Activated CD4-positive, alpha-beta T cell treated with anti-CD3 and anti-CD28 coated beads, Interleukin-2, amount 10 ng/mL, durations not matched to agents 7 days and 5 days (primary cell): ENCODE results near the gene CALY. TPM values are rescaled to one million over a fixed set of nuclear protein-coding genes. Genes with fewer than 3 reads are reported as not detected.

Experiments used
- CTCF ChIA-PET: fragments of 350-600 bp; sonication (Branson Sonifier 250); formaldehyde crosslinking; loops from one replicate; lab custom pipeline; 2021; ENCODE audit warnings: antibody characterized with exemption; lab: Charles Lee
- POLR2A ChIA-PET: fragments of 350-600 bp; sonication (Branson Sonifier 250); formaldehyde crosslinking; loops from one replicate; lab custom pipeline; 2021; ENCODE audit warnings: antibody characterized with exemption; lab: Charles Lee
- DNase-seq: peaks from one replicate; pipeline ENCODE4 v3.0.0-alpha.2; 2020
- H3K27ac Mint-ChIP-seq: one replicate; pipeline ENCODE4 v1.8.0; 2021; ENCODE audit warnings: mild to moderate bottlenecking, moderate library complexity, mixed read lengths
- H3K27me3 Mint-ChIP-seq: one replicate; pipeline ENCODE4 v1.8.0; 2021; ENCODE audit warnings: mixed read lengths
- H3K36me3 Mint-ChIP-seq: one replicate; pipeline ENCODE4 v1.8.0; 2021; ENCODE audit warnings: low read depth, mixed read lengths
- H3K4me1 Mint-ChIP-seq: one replicate; pipeline ENCODE4 v1.8.0; 2021; ENCODE audit warnings: mixed read lengths
- H3K4me3 Mint-ChIP-seq: one replicate; pipeline ENCODE4 v1.8.0; 2021; ENCODE audit warnings: mild to moderate bottlenecking, moderate library complexity, mixed read lengths
- H3K9me3 Mint-ChIP-seq: one replicate; pipeline ENCODE4 v1.8.0; 2021; ENCODE audit warnings: mixed read lengths
- total RNA-seq, 2 experiments: library from RNA; stranded (reverse); gene quantifications; one replicate each; pipeline ENCODE4 v1.2.3, GENCODE V29; 2021

The CALY gene, protein sequence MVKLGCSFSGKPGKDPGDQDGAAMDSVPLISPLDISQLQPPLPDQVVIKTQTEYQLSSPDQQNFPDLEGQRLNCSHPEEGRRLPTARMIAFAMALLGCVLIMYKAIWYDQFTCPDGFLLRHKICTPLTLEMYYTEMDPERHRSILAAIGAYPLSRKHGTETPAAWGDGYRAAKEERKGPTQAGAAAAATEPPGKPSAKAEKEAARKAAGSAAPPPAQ
- total RNA-seq: not detected

DNA sequence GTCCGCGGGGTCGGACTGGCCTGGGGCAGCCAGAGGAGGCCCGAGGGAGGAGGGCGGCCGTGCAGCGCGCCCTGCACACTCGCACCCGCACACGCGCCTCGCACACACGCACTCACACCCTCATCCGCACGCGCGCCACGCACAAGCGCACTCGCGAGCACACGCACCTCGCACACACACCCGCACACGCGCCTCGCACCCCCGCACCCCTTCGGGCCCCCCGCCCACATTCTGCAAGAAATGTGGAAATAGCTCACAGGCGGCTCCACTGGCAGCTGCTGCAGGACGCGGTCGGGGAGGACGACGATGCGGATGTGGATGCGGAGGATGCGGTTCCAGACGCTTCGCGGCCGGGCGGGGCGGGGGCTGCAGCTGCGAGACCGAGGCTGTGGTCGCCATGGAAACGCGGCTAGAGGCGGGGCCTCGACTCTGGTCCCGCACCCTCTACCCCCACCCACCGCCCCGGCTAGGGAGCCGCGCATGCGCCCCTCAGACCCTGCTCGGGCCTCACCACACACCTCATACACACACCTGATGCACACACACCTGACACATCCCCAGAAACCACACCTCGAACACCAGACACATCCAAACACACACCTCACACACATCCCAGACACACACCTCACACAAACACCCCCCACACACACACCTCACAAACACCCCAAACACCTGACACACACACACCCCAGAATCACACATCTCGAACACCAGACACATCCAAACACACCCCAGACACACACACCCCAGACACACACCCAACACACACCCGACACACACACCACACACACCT is at the start of gene CALY:
CALY (minus strand) TSS at position 320 of the 793 bp plus-strand sequence. CDS start 7,907 bp downstream, outside the sequence.
- H3K36me3 Mint-ChIP-seq: no peaks in the 10 kb centered on the region
- CTCF ChIA-PET: interaction anchor here (1.2 kb wide), 1 partner anchor 29 kb away, joined by 4 read pairs; no protein-coding TSS in a partner anchor
- H3K4me1 Mint-ChIP-seq: peaks cover 3% of the 10 kb centered on the region
- DNase-seq: peak; percentile 89
- POLR2A ChIA-PET: no interaction called here
- peak within 1 kb of the TSS; percentile 59 for H3K4me3 Mint-ChIP-seq
- no peaks in the 10 kb centered on the region for H3K9me3 Mint-ChIP-seq
- peaks cover 36% of the 10 kb centered on the region for H3K27me3 Mint-ChIP-seq
- peak within 1 kb of the TSS; percentile 62 for H3K27ac Mint-ChIP-seq

DNA sequence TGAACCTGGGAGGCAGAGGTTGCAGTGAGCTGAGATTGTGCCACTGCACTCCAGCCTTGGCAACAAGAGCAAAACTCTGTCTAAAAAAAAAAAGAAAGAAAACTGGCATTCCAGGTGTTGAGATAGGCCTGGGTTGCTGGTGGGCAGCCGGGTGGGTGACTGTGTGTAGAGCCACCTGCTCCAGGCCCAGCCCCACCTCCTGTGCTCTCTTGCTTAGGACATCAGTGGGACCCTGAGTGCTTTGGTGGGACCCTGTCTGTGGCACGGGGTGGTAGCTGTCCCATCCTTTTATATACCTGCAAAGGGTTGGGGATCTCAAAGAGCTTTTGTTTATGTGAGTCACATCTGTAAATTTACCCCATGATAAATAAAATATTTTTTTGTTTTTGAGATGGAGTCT is 48.5 kb upstream of the CALY start:
- CTCF ChIA-PET: no interaction called here
- H3K36me3 Mint-ChIP-seq: peaks cover 2% of the 10 kb centered on the region
- DNase-seq: no peak

DNA sequence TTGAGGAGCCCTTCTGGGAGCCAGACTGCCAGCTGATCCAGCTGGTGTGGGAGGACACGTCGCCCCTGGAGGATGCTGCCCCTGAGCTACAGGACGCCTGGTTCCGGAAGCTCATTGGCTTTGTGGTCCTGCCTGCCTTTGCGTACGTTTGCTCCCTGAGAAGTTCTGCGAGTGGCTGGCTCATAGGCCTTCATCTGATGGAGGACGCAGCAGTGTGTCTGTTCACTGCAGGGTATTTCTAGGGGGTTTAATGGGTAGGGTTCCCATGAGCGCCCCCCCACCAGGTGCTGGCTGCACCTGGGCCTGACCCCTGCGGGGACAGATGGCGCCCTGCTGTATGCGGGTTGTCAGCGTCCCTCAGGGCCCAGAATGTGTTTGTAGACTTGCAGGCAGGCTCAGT is 47.4 kb upstream of the CALY start:
- Mint-ChIP-seq H3K27me3 (no peaks in the 10 kb centered on the region), H3K4me3 (no peak overlapping the region), H3K9me3 (no peaks in the 10 kb centered on the region), H3K4me1 (peaks cover 13% of the 10 kb centered on the region), H3K36me3 (no peaks in the 10 kb centered on the region), H3K27ac (no peak overlapping the region)
- DNase-seq: no peak
- POLR2A ChIA-PET: no interaction called here
- CTCF ChIA-PET: interaction anchor here (0.6 kb wide), 1 partner anchor 127 kb away, joined by 3 read pairs; no protein-coding TSS in a partner anchor

More for the DNA sequence above, 48.5 kb upstream of the CALY start:
- Mint-ChIP-seq H3K4me1 (peaks cover 21% of the 10 kb centered on the region), H3K27me3 (no peaks in the 10 kb centered on the region), H3K27ac (no peak overlapping the region), H3K9me3 (no peaks in the 10 kb centered on the region), H3K4me3 (no peak overlapping the region)
- POLR2A ChIA-PET: no interaction called here

DNA sequence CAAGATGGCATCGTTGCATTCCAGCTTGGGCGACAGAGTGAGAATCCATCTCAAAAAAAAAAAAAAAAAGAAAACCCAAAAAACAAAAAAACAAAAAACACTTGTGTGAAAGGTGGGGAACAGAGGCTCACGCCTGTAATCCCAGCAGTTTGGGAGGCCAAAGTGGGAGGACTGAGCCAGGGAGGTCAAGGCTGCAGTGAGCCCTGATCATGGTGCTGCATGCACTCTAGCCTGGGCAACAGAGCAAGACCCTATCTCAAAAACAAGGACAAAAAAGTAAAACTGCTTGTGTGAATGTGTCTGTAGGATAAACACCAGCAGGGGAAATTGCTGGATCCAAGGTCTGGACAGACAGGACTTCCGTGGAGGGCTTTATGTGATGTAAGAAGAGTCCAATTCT is 46.9 kb upstream of the CALY start:
- DNase-seq: no peak
- Mint-ChIP-seq H3K9me3 (no peaks in the 10 kb centered on the region), H3K27me3 (no peaks in the 10 kb centered on the region), H3K4me3 (no peak overlapping the region), H3K27ac (no peak overlapping the region), H3K4me1 (peaks cover 8% of the 10 kb centered on the region), H3K36me3 (no peaks in the 10 kb centered on the region)
- ChIA-PET POLR2A (no interaction called here), CTCF (no interaction called here)

DNA sequence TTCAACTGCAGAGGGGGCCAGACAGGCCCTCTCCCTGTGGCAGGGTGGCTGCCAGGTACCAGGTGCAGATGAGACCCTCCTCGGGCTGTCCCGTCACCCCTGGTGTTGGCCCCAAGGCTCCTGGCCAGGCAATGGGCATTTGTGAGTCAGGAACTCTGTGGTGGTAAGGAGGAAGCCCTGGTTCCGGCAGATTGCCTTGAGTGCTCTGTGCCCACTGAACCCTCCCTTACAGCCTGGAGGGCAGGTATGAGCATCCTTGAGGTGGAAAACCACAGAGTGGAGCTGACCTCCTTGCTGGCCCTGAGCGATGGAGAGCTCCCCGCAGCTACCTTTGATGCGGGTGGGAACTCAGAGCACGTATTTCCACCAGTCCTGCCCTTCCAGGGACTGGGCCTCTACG is 44.3 kb upstream of the CALY start:
- H3K4me3 Mint-ChIP-seq: no peak overlapping the region
- no peak for DNase-seq
- H3K9me3 Mint-ChIP-seq: no peaks in the 10 kb centered on the region
- ChIA-PET CTCF (interaction anchor here (1.3 kb wide), 1 partner anchor 9 kb away, joined by 3 read pairs; no protein-coding TSS in a partner anchor), POLR2A (no interaction called here)
- H3K4me1 Mint-ChIP-seq: peaks cover 10% of the 10 kb centered on the region
- H3K36me3 Mint-ChIP-seq: no peaks in the 10 kb centered on the region
- peaks cover 3% of the 10 kb centered on the region for H3K27me3 Mint-ChIP-seq
- no peak overlapping the region for H3K27ac Mint-ChIP-seq

DNA sequence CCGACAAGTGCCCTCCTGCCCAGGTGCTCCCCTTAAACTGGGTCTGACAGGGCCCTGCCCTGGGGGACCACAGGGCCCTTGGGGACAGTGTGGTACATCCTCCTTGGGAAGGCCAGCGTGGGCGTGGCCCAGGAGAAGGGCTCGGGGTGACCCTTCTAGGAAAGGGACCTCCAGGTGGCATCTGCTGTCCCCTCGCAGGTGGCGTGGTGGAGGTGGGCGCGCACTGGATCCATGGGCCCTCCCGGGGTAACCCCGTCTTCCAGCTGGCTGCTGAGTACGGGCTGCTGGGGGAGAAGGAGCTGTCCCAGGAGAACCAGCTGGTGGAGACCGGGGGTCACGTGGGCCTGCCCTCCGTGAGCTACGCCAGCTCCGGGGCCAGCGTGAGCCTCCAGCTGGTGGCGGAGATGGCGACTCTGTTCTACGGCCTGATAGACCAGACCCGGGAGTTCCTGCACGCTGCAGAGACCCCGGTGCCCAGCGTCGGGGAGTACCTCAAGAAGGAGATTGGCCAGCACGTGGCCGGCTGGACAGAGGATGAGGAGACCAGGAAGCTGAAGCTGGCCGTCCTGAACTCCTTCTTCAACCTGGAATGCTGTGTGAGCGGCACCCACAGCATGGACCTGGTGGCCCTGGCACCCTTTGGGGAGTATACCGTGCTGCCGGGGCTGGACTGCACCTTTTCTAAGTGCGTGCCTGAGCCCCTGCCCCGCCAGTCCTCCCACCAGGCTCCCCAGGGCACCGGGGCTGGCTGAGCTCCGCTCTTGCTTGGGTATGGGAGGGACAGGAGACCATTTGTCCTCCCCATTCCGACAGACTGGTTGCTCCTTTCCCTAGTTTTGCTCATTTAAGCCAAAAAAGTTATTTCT is 43.3 kb upstream of the CALY start:
- peaks cover 3% of the 10 kb centered on the region for H3K27me3 Mint-ChIP-seq
- peak overlapping the region; percentile 59 for H3K4me3 Mint-ChIP-seq
- ChIA-PET CTCF (no interaction called here), POLR2A (no interaction called here)
- DNase-seq: no peak
- H3K27ac Mint-ChIP-seq: no peak overlapping the region
- peaks cover 10% of the 10 kb centered on the region for H3K4me1 Mint-ChIP-seq
- no peaks in the 10 kb centered on the region for H3K36me3 Mint-ChIP-seq
- H3K9me3 Mint-ChIP-seq: no peaks in the 10 kb centered on the region

DNA sequence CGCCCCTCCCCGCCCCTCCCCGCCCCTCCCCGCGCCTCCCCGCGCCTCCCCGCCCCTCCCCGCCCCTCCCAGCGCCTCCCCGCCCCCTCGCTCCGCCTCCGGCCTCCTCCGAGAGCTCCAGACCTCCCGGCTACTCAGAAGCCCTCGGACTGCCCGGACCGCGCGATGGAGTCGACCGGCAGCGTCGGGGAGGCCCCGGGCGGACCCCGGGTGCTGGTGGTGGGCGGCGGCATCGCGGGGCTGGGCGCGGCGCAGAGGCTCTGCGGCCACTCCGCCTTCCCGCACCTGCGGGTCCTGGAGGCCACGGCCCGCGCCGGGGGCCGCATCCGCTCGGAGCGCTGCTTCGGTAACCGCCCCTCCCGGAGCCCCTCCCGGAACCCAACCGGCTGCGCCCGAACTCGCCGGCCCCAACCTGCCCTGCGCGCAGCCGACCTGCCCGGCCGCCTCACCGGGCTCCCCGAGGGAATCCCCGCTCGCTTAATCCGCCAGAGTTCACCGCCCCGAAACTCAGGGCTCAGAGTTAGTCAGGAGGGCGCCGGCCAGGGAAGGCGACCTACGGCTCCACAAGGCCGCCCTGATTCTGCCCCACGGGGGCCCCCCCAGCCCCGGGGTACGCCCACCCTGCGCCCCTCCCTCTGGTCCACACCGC is 42.6 kb upstream of the CALY start, which contains the start of gene PAOX:
PAOX (plus strand) TSS at position 111 of the 649 bp plus-strand sequence; CDS start at position 166, 55 bp downstream.
- Mint-ChIP-seq H3K27ac (peak within 1 kb of the TSS; percentile 76), H3K4me1 (peaks cover 14% of the 10 kb centered on the region), H3K27me3 (peaks cover 3% of the 10 kb centered on the region), H3K36me3 (no peaks in the 10 kb centered on the region), H3K9me3 (no peaks in the 10 kb centered on the region), H3K4me3 (peak within 1 kb of the TSS; percentile 76)
- POLR2A ChIA-PET: no interaction called here
- CTCF ChIA-PET: no interaction called here
- peak; percentile 53 for DNase-seq

DNA sequence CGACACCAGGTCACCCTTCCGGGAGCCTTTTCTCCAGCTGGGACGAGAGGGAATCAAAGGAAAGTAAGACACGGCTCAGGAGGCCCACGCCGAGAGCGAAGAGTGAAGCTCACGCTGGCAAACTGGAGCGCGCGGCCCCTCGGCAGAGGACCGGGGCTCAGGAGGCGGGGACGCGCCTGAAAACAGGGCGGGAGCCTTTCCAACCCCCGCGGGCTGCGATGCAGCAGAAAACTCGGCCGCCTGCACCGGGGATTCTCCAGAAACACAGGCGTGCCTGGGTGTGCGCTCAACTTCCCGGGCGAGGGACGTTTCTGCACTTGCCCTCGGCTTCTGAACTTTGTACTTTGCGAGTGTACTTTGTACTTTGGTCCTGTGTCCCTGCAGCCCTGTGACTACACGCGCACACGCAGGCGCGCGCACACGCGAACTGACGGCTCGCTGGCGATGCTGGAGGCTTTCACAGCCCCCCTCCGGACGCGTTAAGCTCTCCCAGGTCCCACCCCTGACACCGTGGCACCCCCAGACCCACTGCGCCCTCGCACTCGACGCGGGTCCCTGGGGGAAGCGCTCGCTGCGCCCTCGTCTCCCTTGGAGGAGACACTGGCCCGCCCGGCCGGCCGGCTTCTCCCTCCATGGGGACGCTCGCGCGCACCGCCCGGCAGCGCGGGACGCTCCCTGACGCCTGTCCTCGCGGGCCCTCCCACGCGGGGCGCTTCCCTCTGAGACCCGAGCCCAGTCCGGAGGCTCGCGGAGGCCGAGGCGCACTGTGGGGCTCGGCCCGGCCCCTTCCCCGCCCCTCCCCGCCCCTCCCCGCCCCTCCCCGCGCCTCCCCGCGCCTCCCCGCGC is 41.8 kb upstream of the CALY start:
- peak overlapping the region; percentile 76 for H3K27ac Mint-ChIP-seq
- POLR2A ChIA-PET: interaction anchor here (0.6 kb wide), 1 partner anchor 11 kb away, joined by 3 read pairs; no protein-coding TSS in a partner anchor
- no peaks in the 10 kb centered on the region for H3K9me3 Mint-ChIP-seq
- CTCF ChIA-PET: interaction anchor here (1.0 kb wide), 1 partner anchor 49 kb away, joined by 5 read pairs; no protein-coding TSS in a partner anchor
- H3K27me3 Mint-ChIP-seq: peaks cover 3% of the 10 kb centered on the region
- H3K36me3 Mint-ChIP-seq: no peaks in the 10 kb centered on the region
- H3K4me1 Mint-ChIP-seq: peaks cover 18% of the 10 kb centered on the region
- peak overlapping the region; percentile 76 for H3K4me3 Mint-ChIP-seq
- DNase-seq: peak; percentile 62

DNA sequence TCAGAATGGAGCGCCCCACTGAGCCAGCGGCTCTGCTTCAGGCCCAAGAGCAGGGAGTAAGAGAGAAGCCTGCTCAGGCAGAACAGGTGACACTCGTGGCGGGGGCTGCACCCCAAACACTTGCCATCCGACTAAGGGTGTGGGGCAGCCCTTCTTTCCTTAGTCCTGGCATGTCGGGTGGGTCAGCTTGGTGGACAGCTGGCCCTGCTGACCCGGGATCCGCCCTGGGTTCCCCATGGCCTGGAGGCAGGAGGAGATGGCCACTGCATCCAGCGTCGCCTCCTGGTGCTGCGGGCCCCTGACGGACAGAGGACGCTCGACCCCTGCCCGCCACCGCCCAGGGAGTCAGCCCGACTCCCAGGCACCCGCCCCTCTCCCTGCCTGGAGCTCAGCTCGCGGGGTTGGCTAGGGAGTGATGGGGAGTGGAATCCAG is 41.1 kb upstream of the CALY start:
- peaks cover 3% of the 10 kb centered on the region for H3K27me3 Mint-ChIP-seq
- no peaks in the 10 kb centered on the region for H3K36me3 Mint-ChIP-seq
- H3K4me3 Mint-ChIP-seq: peak overlapping the region; percentile 76
- peaks cover 20% of the 10 kb centered on the region for H3K4me1 Mint-ChIP-seq
- DNase-seq: no peak
- H3K27ac Mint-ChIP-seq: no peak overlapping the region
- H3K9me3 Mint-ChIP-seq: no peaks in the 10 kb centered on the region
- CTCF ChIA-PET: interaction anchor here (1.0 kb wide), 1 partner anchor 48 kb away, joined by 5 read pairs; no protein-coding TSS in a partner anchor
- POLR2A ChIA-PET: interaction anchor here (0.6 kb wide), 1 partner anchor 12 kb away, joined by 3 read pairs; no protein-coding TSS in a partner anchor

DNA sequence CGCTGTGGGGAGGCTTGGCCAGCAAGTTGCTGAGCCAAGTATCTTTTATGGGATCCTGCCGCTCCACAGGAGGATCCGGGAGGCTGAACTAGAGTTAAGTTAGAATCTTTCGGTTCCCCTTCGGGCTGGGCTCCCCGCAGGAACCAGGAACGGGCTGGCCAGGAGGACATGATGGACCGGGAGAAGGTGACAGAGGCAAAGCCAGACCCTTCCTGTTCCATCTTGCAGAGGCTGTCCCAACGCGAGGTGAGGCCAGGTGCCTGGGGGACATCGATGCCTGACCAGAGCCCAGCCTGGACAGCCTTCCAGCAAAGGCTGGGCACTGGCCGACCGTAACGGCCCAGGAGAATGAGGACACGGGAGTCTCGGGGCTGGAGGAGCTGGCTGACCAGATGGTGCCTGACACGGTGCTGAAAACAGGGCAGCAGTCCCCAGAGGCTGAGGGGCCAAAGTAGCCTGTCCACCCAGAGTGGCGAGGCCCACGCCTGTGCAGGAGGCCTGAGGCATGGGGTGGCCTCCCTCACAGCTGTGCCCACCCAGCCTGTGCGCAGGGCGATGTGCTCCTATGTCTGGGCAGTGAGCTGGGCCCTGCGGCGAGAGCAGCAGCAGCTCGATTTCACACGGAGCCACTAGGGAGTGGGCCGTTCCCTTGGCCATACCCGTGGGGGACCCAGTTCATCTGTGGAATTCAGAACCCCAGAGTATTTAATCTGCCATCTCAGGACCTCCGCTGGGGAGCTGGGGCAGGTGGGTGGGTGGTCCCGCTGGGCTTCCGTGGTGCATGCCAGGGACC is 40.5 kb upstream of the CALY start:
- H3K4me1 Mint-ChIP-seq: peaks cover 20% of the 10 kb centered on the region
- H3K36me3 Mint-ChIP-seq: no peaks in the 10 kb centered on the region
- ChIA-PET CTCF (interaction anchor here (0.7 to 1.0 kb wide), 3 partner anchors 12 to 48 kb away, joined by 4 to 5 read pairs (median 4); no protein-coding TSS in a partner anchor), POLR2A (no interaction called here)
- peaks cover 3% of the 10 kb centered on the region for H3K27me3 Mint-ChIP-seq
- no peak overlapping the region for H3K27ac Mint-ChIP-seq
- no peak for DNase-seq
- H3K4me3 Mint-ChIP-seq: peak overlapping the region; percentile 26
- no peaks in the 10 kb centered on the region for H3K9me3 Mint-ChIP-seq
